ENCODE data around the gene HOXC9.

Gene HOXC9

GRCh38 chr12:54002278-54002914 lies 2.4 kb downstream of the HOXC9 start:
- no peak for DNase-seq (ENCODE audit: low read depth in 2 of 2)

- no peak for DNase-seq (ENCODE audit: low read depth in 2 of 2)
These were observed 3.0 kb downstream of the HOXC9 start for GRCh38 chr12:54002915-54003389.

GRCh38 chr12:54003625-54004024 lies 3.7 kb downstream of the HOXC9 start:
- no peak for DNase-seq (ENCODE audit: low read depth in 2 of 2)

- DNase-seq (ENCODE audit: low read depth in 2 of 2), result no peak
These were observed 4.3 kb downstream of the HOXC9 start for GRCh38 chr12:54004063-54004840.

GRCh38 chr12:54004841-54005530 lies 5.0 kb downstream of the HOXC9 start:
- DNase-seq (ENCODE audit: low read depth in 2 of 2), result no peak

- DNase-seq (ENCODE audit: low read depth in 2 of 2), result no peak
These were observed 5.5 kb downstream of the HOXC9 start for GRCh38 chr12:54005531-54005852.

- peak; percentile 65 to 80 for DNase-seq (ENCODE audit: low read depth in 2 of 2)
These were observed 6.0 kb downstream of the HOXC9 start for GRCh38 chr12:54005853-54006558.

- DNase-seq (ENCODE audit: low read depth in 2 of 2), result no peak
These were observed 6.7 kb downstream of the HOXC9 start for GRCh38 chr12:54006559-54007220.

- no peak for DNase-seq (ENCODE audit: low read depth in 2 of 2)
These were observed 7.7 kb downstream of the HOXC9 start for GRCh38 chr12:54007538-54008259.

- DNase-seq (ENCODE audit: low read depth in 2 of 2), result no peak
These were observed 8.2 kb downstream of the HOXC9 start for GRCh38 chr12:54008260-54008552.

- DNase-seq (ENCODE audit: low read depth in 2 of 2), result no peak
These were observed 9.5 kb downstream of the HOXC9 start for GRCh38 chr12:54009171-54010052.

GRCh38 chr12:54010053-54010971 lies 10.4 kb downstream of the HOXC9 start:
- no peak for DNase-seq (ENCODE audit: low read depth in 2 of 2)

- no peak for DNase-seq (ENCODE audit: low read depth in 2 of 2)
These were observed 11.2 kb downstream of the HOXC9 start for GRCh38 chr12:54010972-54011664.

- DNase-seq (ENCODE audit: low read depth in 2 of 2), result no peak
These were observed 11.9 kb downstream of the HOXC9 start for GRCh38 chr12:54011665-54012532.

GRCh38 chr12:54012631-54013409 lies 12.9 kb downstream of the HOXC9 start:
- no peak for DNase-seq (ENCODE audit: low read depth in 2 of 2)

- no peak for DNase-seq (ENCODE audit: low read depth in 2 of 2)
These were observed 14.5 kb downstream of the HOXC9 start for GRCh38 chr12:54014377-54015017.

All from stimulated activated CD4-positive, alpha-beta T cell treated with anti-CD3 and anti-CD28 coated beads, Interleukin-1b, Interleukin-23, amount 100 ng/mL, for 1 hour (primary cell).